G401 (cell line): Measurements from ENCODE around the gene IFIT1B. TPM values are rescaled to one million over a fixed set of nuclear protein-coding genes. Genes with fewer than 3 reads are reported as not detected.
"Not testable (repeated sequence)": the region's sequence is repeated elsewhere in the genome, so short reads cannot be mapped to it uniquely, and the experiment has no call there.

Experiments used
- DNase-seq: peaks from one replicate; pipeline ENCODE4 v3.0.0-alpha.2; 2015; ENCODE audit warnings: low spot score
- in situ Hi-C: cut with HindIII; loops from 2 replicates; pipeline ENCODE4 v1.10.0; 2016; ENCODE audit warnings: low sequenced_read_pairs, mixed read lengths
- total RNA-seq: library from RNA; depleted of rRNA; stranded (reverse); fragments of >200 nt; shearing (Covaris generic); gene quantifications from 2 replicates; pipeline ENCODE4 v1.2.3, GENCODE V29; 2014

Gene IFIT1B
- total RNA-seq, 1 experiment from 2014 or later, result not detected

GRCh38 chr10:89347701-89348457, 30.0 kb upstream of the IFIT1B start:
- in situ Hi-C loops, result no loop called here
- no peak for DNase-seq

- in situ Hi-C loops, result no loop called here
- DNase-seq, result no peak
Measured at GRCh38 chr10:89348481-89348880, 29.4 kb upstream of the IFIT1B start.

GRCh38 chr10:89348975-89349374, 28.9 kb upstream of the IFIT1B start:
- in situ Hi-C loops, result no loop called here
- DNase-seq, result no peak

- in situ Hi-C loops, DNase-seq: not testable (repeated sequence)
Measured at GRCh38 chr10:89350631-89351315, 27.1 kb upstream of the IFIT1B start.

GRCh38 chr10:89351412-89351779, 26.5 kb upstream of the IFIT1B start:
- in situ Hi-C loops, result no loop called here
- no peak for DNase-seq

GRCh38 chr10:89351780-89352597, 25.9 kb upstream of the IFIT1B start:
- in situ Hi-C loops, result no loop called here
- no peak for DNase-seq

- in situ Hi-C loops, result no loop called here
- no peak for DNase-seq
Measured at GRCh38 chr10:89352802-89353201, 25.1 kb upstream of the IFIT1B start.

GRCh38 chr10:89355394-89355931, 22.4 kb upstream of the IFIT1B start:
- in situ Hi-C loops, result no loop called here
- DNase-seq, result no peak

- no peak for DNase-seq
- in situ Hi-C loops, result no loop called here
Measured at GRCh38 chr10:89357096-89357495, 20.8 kb upstream of the IFIT1B start.

GRCh38 chr10:89357975-89358374, 19.9 kb upstream of the IFIT1B start:
- no peak for DNase-seq
- in situ Hi-C loops, result no loop called here

GRCh38 chr10:89360157-89360556, 17.7 kb upstream of the IFIT1B start:
- no peak for DNase-seq
- in situ Hi-C loops, result no loop called here

GRCh38 chr10:89362929-89363328, 14.9 kb upstream of the IFIT1B start:
- in situ Hi-C loops, result no loop called here
- no peak for DNase-seq

- DNase-seq, result no peak
- in situ Hi-C loops, result no loop called here
Measured at GRCh38 chr10:89363729-89364442, 14.0 kb upstream of the IFIT1B start.

- no peak for DNase-seq
- in situ Hi-C loops, result no loop called here
Measured at GRCh38 chr10:89364531-89364930, 13.3 kb upstream of the IFIT1B start.

GRCh38 chr10:89367529-89367928, 10.3 kb upstream of the IFIT1B start:
- in situ Hi-C loops, result no loop called here
- DNase-seq, result no peak

- in situ Hi-C loops, result no loop called here
- no peak for DNase-seq
Measured at GRCh38 chr10:89368129-89368528, 9.7 kb upstream of the IFIT1B start.

- in situ Hi-C loops, result no loop called here
- DNase-seq, result no peak
Measured at GRCh38 chr10:89369156-89370105, 8.4 kb upstream of the IFIT1B start.

- no peak for DNase-seq
- in situ Hi-C loops, result no loop called here
Measured at GRCh38 chr10:89371079-89371478, 6.8 kb upstream of the IFIT1B start.
